Activated CD4-positive, CD25-positive, alpha-beta regulatory T cell treated with anti-CD3 and anti-CD28 coated beads, Interleukin-2, amount 50 U/mL, for 24 hours (primary cell): ENCODE data around the gene PTPRQ.
"Not testable (repeated sequence)": the region's sequence is repeated elsewhere in the genome, so short reads cannot be mapped to it uniquely, and the experiment has no call there.

Experiments
- ATAC-seq, 2 donors: fragments of 150-1000 bp; cut with Tn5 transposase; one replicate each; pipeline ENCODE4 v1.10.0; 2021; ENCODE audit warnings: mild to moderate bottlenecking in 1 of 2, moderate library complexity in 1 of 2

PTPRQ gene

GRCh38 chr12:80659512-80660063 is 215.6 kb downstream of the PTPRQ start:
- no peak for ATAC-seq

GRCh38 chr12:80662586-80662985 is 218.6 kb downstream of the PTPRQ start:
- ATAC-seq = no peak

- ATAC-seq = no peak
Measured at GRCh38 chr12:80670214-80670613, 226.2 kb downstream of the PTPRQ start.

GRCh38 chr12:80676042-80676636 is 232.1 kb downstream of the PTPRQ start:
- not testable (repeated sequence) for ATAC-seq

- ATAC-seq = no peak
Measured at GRCh38 chr12:80676856-80677255, 232.8 kb downstream of the PTPRQ start.

DNA sequence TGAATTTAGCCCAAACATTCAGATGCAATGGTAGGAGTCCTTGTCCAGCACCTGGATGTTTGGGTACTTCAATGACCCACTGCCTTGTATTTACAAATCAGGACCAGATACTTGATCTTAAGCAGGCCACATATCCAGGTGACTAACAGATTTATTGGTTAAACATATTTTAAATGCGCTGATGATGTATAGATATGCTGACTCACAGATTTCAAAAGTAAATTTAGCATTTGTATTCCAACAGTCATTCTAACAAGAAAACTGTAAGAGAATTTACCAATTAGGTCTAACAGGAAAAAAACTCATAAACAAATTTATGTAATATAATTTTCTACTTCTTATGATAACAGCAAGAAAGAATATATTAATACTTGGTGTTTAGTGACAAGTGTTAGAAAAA is 234.0 kb downstream of the PTPRQ start:
- no peak for ATAC-seq

DNA sequence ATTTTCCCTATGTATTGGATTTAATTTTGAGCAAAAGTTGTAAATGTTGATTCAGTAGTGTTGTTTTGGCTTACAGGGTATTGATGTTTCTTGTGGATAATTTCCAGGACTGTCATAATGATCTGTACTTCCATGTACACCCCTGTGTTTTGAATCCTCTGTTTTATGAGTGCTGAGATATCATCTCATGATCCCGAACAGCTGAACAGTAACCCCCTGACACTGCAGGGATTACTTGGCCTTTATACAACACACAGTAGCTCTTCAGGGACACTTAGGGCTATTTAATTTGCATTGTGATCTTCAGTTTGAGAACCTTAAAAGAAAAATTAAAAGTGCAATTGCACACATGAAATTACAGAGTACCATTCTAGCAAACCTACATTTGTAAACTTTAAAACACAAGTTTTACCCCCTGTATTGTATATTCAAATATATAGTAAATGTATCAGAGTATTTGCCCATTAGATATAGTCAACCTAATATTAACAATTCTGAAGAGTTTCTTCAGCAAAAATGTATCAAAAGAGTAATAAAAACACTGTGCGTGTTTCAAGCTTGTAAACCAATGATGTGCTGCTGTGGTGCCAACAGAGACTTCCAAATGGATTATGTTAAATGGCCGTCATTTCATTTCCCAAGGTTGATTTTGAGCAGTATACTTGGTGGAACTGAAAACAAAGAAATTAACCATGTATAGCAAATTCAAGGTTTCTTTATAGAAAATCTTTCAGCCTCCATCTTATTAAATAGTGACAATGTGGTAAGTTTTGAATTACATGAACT is 235.5 kb downstream of the PTPRQ start:
- ATAC-seq = no peak

- no peak for ATAC-seq
Measured at GRCh38 chr12:80681287-80681686, 237.3 kb downstream of the PTPRQ start.

GRCh38 chr12:80681786-80682185 is 237.8 kb downstream of the PTPRQ start:
- no peak for ATAC-seq

DNA sequence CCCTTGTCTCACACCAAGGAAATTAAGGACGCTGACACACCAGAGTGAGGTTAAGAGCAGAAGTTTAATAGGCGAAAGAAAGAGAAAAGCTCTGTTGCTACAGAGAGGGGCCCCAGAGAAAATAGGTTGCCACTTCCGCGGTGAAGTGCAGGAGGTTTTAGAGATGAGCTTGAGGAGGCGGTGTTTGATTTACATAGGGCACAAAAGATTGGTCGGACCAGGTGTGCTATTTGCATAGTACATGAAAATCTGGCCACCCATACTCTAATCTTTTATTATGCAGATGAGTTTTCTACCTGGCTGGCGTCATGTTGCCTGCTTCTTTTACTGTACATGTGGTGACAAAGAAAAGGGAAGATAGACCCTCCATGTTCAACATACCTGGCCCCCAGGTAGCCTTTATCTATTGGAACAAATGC is 240.1 kb downstream of the PTPRQ start:
- ATAC-seq = no peak

- ATAC-seq = no peak
Measured at GRCh38 chr12:80690090-80690489, 246.1 kb downstream of the PTPRQ start.

DNA sequence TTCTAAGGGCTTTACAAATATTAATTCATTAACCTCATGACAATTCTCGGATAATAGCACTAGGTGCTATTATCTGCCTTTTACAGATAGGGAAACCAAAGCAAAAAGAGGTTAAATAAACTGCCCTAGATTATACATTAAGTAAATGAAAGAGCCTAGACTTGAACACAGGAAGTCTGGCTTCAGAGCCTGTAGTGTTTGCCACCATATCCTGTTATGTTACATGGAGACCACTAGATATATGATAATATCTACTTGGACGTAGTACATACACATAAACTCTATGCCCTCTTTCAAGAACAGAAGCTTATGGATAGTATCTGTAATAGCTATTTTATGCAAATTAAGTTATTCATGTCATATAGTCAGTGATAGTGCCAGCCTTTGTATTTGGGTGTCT is 246.5 kb downstream of the PTPRQ start:
- no peak for ATAC-seq

DNA sequence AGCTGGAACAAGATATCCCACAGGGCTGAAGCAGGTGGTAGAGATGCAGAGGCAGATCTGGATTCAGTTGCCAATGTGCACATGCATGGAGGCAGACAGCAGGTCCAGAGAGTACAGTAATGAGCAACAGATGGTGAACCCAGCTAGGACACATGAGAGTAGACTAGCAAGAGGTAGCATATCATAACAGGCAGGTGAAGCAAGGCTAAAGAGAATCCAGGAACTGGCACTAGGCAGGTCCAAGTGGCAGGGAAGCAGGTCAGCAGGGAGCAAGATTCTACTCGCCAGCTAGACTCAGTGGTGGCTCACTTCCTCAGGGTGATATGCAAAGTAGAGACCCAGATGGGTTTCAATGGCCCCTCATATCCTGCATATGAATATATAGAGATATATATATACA is 248.1 kb downstream of the PTPRQ start:
- no peak for ATAC-seq

- ATAC-seq = no peak
Measured at GRCh38 chr12:80697270-80697887, 253.3 kb downstream of the PTPRQ start.

DNA sequence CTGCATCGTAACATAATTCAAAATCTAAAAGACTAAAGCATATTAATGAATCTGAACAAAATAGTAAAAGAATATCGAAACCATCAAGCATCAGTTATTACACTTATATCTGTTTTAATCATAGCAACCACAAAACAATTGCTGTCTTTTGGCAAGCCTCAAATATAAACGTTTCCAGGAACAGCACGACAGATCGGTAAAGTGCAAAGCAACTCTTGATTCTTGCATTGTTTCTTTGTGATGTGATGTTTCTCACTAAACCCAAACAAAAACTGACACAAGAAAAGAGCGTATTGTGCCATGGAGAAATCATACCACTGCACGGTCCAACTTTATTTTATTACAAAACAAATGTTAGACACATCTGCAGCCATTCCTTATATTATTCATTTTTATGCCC is 254.2 kb downstream of the PTPRQ start:
- no peak for ATAC-seq

DNA sequence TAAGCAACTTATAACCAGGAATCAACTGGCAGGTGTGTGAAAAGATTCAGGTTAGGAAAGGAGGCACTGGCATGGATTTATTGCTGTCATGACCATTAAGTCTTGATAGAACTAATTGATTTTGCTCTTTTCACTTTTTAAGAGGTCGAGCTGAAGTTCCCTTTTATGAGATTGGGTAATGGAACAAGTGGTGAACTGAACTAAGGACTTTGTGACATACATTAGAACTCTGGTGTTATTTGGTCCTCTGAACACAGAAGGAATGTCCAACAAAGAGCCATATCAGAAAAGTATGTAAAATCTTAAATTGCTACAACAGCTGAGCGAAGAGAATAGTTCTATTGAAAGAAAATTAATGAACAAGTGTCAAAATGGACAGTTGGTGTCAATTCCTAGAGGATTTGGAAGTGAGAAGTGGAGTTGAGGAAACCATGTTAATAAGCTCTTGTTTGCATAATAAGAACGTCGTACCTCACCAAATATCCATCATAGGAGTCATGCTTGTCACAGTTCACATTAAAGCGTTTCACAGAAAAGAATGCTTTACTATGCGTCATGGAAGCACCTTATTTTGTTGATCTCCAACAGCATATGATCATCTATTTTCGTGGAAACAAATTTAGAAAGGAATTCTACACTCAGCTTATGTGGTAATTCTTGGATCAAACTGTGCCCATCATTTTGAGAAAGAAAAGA is 255.0 kb downstream of the PTPRQ start:
- no peak for ATAC-seq

DNA sequence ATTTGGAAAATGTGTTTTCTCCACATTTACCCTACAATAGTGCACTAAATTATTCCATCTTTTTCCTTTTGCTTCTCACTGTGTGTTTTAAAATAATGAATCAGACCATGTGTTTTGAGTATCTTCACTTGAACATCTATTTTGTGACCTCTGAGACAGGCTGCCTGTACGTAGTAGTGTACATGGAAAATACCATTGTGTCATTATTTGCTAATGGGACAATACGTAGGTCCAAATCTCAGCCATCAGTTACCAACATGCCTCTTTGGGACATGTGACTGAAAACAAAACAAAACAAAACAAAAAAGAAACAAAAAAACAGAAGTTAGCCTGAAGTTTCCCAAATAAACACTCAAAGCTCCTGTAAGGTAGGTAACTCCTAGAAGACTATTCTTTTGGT is 256.3 kb downstream of the PTPRQ start:
- no peak for ATAC-seq

DNA sequence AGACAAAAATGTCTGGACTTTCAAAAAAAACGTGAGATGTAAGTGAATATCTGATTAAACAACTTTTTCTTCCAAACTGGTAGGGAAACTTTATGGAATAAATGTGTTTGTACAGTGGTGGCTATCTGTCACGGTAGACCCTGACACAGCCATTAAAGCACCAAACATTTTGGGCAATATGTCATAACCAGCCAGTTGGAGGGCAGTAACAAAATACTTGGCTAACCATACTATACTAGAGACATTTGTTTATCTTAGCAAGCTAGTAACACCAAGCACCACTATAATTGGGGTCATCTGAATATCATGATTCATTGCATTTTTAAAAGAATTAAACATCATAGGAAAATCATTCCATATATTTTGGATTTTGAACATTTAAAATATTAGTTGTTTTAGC is 257.4 kb downstream of the PTPRQ start:
- no peak for ATAC-seq

DNA sequence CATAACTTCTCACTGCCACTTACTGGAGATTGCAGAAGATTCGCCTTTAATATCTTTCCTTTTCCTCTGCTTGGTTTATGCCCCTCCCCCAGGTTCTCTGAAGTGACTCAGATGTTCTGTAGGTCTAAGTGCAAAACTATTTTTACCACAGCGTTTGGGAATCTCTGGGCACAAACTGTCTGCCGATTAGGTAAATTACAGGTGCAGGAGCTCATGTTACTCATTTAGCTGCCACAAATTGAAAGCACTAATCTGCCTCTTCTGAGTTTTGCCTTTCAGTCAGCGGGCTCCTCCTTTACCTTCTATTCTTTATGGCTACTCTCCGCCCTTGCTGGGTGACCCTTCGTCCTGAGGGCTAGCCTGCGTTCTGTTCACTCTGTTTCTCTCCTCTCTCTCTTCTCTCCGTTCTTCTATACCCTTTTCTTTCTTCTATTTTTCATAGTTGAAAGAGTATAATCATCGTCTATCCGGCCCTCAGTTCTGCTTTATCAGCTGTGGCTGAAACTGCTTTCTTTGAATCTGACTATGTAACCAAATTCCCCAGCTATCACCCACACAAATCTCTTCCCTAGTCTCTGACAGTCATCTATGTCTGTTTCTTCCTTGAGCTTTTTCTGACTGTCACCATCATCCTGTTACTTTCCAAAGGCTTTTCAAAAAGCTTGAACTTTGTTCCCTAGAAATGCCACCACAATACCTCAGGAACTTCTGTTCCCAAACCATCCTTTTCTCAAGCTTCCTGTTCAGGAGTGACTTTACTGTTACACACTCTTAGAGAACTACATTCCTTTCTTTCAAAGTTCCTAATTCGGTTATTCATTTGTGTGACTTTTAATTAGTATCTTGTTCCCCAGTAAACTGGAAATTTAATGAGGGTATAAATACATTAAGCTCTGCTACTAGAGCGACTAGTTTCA is 259.1 kb downstream of the PTPRQ start:
- no peak for ATAC-seq

DNA sequence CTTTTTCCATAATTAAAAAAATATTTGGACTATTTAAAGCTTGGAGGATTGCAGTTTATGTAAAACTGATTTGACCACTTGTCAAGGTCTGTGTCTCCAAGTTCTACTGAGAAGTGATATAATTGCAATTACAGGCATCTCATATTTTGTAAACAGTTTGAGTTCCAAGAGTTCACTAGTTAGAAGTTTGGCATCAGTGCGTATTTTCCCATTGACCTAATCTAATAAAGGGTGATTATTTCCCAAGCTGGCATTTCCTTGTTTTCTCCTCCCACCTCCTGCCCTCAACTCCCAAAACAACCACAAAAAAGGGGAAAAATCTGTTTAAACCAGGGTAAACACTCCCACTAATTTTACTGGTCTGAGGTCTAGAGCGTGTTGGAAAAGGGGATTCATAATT is 260.4 kb downstream of the PTPRQ start:
- no peak for ATAC-seq

DNA sequence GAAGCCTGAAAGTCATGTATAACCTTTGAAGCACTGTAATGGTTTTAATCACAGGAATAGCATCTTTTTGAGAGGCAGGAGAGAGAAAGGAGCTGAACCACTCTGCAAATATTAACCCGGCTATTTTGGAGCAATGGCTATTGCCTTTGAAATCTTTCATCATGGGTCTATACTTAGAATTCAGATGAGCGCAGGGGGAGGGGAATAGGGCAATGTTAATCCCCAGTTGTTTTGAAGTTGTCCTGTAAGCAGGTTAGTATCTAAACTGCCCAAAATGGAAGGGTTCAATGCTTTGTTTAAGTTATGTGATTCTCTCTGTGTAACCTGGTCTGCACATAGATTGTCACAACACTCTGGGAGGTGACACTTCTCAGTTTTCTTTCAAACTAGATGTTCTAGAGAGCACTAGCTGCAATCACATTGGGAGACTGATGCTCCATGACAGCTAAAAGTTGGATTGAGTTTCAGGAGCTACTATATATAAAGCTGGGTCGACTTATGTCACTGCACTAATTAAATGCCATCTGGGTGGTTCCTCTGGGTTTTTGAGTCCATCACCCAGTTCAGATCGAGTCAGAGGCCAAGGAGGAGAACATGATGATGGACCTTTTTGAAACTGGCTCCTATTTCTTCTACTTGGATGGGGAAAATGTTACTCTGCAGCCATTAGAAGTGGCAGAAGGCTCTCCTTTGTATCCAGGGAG is 263.2 kb downstream of the PTPRQ start, which contains the start of gene MYF6:
TSS of gene MYF6 (plus strand) at position 509 of the 704 bp plus-strand sequence. CDS start at position 595, 86 bp downstream.
- no peak for ATAC-seq
